ENCODE data around the gene CEBPB.

The CEBPB gene

DNA sequence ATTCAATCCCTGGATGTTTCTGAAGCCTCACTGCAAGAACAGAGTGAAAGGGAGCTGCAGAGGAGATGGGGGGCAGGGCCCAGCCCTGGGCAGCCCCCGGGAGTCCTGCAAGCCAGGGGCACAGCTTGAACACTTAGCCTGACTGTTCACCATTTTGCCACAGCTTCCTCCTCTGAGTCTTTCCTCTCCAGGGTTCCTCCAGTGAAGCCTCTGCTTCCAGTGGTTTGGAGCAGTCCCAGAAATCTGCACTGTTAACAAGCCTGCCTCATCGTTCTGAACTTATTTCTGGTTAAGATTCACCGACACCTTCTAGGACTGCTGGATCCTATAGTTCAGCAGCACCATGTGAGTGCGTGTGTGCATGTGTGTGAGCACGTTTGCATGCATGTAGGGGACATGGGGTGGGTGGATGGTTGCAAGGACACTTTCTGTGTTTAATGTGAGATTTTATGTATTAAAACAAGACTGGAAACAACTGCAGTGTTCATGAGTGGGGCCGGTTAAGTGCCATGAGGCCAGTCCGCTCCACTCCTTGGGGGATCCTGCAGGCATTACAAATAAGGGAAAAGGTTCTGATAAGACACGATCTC is 24.6 kb downstream of the CEBPB start:
- DNase-seq = no peak

DNA sequence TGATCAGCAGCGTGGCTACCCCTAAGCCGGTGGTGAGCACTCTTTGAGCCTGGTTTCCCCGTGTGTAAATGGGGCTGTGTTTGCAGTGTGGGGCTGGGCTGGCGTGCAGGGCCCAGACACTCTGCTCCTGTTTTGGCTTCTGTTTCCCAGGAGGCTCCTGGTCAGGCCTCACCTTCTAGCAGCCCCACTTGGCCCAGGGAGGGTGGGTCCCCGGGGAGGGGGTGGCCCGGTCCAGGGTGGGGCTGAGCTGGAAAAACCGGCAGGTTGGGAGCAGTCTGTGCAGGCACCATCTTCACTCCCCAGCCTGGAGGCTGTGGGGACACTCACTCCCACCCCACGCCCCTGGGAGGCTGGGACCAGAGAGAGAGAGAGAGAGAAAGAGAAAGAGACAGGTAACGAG is 25.3 kb downstream of the CEBPB start:
- DNase-seq = no peak

DNA sequence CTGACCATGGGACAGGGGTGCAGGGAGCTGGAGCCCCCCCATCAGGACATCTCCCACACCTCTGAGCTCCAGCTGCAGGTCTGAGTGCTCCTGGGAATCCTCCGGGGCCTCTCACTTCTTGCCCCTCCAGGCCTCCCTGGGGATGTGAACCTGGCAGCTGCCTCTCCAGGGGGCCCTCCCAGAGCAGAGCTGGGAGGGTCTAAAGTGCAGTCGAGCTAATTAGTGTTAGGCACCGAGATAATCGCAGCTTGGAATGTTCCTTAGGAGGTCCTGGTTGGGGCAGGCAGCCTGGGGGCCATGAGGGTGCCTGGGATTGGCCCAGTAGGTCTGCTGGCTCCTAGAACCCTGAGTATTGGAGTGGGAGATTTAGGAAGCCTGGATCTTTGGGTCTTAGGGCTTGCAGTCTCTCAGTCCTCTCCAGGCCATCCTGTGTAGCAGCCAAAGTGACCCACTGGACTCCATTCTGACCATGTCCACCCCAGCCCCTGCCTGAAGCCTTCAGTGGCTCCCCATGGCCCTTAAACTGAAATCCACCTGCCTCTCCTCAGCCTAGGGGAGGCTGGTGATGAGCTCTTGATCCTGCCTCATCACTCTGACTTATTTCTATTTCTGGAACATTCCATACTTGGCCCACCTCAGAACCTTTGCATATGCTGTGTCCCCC is 26.0 kb downstream of the CEBPB start:
- DNase-seq = no peak

DNA sequence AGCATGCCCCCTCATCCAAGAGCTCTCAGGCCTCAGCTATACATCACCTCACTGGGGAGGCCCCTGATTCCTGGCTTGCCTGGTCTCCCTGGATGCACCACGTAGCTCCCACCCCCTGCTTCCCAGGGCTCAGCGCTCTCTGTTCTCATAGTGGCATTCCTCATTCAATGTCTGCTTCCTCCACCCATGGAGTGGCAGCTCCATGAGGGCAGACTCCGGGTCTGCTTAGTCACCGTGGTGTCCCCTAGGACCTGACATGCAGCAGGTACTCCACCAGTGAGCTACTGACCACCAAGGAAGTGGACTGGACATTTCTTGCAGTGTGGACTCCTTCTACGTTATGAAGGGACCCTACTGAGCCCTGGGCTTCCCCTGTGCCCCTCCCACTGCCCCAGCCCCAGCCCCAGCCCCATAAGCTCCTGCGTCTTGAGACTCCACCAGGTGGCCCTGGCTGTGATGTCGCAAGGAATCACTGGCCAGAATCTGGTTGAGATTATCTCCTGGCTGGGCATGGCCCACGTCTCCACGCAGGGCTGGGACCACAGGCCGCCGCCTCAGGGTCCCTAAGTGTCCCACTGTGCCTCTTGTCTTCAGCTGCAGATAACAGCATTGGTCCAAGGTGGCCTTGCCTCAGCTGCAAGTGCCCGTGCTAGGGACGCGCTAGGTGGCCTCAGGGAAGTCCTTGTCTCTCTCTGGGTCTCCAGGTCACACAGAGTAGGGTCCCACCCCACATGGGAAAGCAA is 26.7 kb downstream of the CEBPB start:
- DNase-seq = no peak

DNA sequence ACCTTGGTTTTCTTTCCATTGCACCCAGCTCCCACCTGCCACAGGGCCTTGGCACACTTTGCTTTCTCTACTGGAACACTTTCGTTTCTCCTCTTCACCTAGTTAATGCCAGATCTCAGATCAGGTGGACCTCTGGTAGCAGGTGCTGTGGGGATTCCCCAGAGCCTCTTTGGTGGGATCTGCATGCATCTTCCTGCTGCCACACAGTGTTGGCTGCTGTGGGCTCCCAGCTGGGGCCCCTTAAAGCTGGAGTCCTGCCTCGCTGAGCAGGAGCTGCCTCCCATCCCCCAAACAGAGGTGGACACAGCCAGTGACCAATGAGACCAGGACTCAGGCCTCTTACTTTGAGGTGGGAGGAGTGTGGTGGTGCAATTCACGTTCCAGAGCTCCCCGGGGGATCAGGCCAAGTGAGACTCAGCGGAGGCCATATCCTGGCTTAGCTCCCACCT is 28.4 kb downstream of the CEBPB start:
- no peak for DNase-seq

DNA sequence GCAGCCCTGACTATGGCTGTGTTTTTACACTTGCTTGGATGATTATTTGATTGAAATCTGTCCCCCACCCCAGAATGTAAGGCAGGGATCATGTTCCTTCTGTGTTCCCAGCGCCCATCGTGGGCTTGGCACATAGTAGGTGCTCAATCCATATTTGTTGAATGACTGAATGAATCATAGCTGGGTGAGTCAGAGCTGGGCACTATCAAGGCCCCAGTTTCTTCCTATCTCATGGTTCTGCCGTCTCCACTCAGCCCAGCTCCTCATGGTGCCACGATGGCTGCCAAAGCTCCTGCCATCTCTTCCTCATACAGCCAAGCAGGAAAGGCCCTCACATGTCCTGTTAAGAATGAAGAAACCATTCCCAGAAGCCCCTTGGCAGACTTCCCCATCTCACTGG is 29.0 kb downstream of the CEBPB start:
- no peak for DNase-seq

DNA sequence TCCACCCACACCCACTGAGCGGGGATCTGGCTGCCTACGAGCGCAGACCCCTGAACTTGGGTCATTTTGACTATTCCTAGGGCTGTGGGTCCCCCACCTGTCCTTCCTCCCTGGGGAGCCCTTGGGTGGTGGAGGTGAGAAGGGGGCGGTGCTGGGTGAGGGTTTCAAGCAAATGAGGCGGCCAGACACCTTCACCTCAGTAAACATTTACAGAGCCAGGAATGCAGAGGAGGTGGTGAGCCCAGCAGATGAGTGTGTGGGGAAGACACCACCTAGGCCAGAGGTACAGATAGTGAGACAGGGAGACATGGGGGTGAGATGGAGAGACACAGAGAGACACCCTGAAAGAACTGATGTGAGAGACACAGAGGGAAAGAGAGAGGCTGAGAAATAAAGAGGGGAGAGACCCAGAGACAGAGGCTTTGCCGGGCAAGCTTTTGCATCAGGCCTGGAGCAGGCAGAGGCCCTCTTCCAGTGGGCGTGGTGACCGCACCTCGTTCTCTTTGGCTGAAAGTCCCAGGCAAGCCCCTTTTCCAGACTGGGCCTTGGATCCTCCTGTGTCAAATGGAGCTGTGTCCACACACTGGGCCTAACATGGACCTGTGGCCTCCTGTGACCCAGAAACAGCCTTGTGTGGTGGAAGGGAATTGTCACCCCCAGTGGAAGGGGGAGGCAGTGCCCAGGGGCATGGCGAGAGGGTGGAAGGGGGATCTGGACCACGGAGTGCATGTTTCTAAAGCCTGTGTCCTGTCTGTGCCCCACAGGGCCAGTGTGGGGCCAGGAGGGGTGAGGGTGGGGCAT is 29.7 kb downstream of the CEBPB start:
- DNase-seq = no peak

DNA sequence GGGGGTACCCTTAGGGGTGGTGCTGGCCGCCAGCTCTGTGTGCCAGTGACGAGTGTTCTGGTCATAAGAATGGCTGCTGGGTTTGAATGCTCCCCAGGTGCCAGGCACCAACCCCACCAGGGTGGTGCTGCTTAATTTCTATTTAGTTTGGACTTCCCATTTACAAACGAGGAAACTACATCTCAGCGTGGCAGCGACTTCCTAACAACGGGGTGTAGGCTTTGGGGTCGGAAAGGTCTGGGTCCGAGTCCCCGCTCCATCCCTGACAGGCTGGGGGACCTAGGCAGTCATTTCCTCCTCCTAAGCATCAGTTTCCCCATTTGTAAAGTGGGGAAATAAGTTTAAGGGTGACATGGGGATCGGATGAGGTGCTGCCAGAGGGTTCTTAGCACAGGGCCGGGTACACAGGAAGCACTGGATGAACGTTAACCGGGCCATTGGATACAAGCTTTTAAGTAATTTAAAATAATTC is 30.3 kb downstream of the CEBPB start:
- DNase-seq = no peak

DNA sequence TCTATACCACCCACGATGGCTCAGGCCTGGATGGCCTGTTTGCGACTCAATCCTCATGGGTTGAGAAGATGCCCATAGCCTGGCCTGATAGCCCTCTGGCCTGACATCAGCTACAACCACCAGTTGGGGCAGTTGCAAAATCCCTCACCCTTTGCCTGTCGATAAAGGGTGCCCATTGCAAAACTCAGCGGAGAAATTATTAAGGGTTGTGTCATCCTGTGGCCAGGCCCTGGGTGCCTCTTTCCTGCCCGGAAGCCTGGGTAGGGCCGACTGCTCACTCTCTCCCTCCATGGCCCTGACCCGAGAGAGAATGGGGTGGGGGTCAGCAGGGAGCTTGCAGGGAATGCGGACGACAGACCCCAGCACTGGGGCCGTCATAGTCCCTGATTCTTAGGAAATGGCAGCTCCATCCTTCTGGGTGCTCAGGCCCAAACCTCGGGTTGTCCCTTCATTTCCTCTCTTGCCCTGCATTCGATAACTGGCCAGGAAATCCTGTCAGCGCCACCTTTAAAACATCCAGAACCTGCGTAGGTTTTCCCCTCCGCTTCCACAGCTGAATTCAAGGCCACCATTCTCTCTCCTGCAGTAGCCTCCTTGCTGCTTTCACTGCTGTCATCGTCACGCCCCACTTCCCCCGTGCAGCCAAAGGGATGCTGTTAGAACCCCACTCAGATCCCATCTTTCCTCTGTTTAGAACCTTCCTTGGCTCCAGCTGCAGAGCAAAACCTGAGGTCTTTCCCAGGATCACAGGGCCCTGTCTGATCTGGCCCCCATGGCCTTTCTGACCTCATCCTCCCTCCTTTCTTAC is 31.1 kb downstream of the CEBPB start:
- DNase-seq = peak; percentile 1

DNA sequence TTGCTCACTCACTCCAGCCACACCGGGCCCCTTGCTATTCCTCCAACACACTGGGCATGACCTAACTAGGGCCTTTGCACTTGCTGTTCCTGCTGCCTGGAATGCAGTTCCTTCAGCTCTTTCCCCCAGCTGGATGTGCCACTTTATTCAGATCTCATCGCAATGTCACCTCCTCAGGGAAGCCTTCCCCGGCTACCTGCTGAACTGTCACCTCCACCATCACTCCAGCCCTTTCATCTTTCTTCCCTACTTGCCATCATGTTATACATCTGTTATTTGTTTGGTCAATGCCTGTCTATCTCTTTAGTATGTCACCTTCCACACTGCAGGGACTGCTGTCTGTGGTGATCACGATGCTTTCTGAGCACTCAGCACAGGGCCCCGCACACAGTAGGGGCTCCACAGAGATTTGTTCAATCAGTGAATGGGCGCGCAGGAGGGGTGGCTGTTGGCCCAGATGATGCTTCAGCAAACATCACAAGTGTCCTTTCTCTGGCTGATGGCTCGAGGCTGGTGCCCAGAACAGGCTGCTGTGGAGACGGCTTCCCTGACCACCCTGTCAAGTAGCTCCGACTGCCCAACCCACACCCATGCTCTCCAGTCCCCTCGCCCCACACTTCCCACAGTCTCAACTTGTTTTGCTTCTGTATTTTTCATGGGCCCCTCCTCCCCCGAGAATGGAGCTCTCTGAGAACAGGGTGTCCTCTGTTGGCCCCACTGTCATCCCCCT is 31.8 kb downstream of the CEBPB start:
- DNase-seq = no peak

DNA sequence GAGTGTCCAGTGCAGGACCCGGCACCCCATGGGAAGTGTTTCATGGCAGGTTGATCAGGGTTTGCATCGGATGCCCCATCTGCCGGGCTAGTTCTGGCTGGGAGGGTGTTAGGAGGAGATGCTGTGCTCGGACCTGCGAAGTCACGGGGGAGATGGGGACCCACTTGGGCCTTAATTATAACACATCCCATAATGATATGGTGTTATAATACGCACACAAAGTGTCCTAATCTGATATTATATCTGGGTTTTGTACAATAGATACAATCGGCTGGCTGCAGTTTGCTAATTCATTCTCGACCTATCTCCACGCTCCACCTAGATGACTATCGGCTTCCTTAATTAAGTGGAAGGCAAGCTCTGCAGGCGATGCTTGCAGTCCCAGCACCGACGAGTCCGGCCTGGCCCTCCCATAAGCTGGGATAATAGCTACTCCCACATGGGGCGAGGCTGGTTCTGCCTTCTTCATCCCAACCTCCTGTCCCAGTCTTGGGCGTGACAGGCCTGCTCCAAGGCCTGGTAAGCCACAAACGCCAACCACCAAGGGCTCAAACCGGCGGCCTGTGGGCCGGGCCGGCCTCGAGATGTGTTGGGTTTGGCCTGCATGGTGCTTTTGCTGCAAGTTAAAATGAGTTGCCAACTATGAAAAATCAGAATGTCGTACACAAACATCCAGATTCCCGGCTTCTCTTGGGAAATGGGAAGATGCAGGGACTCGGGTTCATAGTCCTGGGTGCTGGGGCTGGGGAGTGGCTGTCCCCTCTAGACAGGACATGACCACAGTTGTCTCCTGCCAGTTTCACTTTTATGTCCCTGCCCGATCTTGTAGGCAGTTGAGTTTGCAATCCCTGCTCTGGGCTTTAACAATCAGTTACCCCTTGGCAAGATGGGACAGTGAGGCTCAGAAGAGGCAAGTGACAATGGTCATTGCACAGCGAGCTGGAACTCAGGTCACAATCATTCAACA is 32.7 kb downstream of the CEBPB start:
- DNase-seq = no peak

DNA sequence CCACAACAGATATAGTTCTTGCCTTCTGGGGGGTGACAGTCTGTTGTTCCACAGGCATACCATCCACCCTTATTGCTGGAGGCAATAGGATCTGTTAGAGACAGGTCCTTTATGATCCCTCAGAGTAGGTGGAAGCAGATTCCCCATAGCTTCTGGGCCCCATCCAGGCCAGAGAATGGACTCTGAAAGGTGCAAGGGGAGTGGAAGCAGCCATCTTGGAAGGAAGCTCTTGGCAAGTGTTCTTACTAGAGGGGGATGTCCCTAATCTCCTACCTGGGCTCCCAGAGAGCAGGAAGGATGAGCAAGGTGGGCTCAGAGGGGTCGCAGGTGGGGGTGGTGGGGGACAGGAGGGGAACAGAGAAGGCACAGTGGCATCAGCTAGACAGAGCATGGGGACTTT is 33.4 kb downstream of the CEBPB start:
- DNase-seq = no peak

DNA sequence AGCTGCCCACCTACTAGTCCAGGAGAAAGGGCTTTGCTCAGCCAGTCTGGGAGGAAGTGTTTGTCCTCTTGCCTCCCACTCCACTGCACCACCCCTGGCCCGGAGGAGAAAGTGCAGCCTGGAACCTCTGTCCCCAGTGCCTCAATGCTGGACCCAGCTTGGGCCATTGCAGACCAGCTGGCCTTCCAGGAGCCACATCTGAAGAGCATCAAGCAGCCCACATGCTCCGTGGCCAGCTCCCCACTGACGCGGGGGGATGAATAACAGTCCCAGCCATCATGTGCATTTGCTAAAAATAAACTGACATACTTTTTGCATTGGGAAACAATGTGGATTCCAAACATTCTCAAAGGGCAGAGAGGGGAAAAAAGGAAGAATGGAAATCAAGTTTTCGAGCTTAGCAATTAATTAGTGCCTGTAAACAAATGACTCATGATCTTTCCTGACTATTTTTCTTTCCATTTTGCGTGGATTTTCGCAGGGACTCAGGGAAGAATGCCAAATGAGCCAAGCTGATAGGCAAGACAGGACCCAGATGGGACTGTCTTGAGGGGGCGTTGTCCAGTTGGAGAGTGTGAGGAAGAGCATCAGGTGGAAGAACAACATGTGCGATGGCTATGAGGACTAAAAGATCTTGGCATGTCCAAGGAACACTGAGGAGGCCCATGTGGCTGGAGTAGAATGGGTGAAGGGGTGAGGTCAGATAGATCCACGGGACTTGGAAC is 34.1 kb downstream of the CEBPB start:
- no peak for DNase-seq

DNA sequence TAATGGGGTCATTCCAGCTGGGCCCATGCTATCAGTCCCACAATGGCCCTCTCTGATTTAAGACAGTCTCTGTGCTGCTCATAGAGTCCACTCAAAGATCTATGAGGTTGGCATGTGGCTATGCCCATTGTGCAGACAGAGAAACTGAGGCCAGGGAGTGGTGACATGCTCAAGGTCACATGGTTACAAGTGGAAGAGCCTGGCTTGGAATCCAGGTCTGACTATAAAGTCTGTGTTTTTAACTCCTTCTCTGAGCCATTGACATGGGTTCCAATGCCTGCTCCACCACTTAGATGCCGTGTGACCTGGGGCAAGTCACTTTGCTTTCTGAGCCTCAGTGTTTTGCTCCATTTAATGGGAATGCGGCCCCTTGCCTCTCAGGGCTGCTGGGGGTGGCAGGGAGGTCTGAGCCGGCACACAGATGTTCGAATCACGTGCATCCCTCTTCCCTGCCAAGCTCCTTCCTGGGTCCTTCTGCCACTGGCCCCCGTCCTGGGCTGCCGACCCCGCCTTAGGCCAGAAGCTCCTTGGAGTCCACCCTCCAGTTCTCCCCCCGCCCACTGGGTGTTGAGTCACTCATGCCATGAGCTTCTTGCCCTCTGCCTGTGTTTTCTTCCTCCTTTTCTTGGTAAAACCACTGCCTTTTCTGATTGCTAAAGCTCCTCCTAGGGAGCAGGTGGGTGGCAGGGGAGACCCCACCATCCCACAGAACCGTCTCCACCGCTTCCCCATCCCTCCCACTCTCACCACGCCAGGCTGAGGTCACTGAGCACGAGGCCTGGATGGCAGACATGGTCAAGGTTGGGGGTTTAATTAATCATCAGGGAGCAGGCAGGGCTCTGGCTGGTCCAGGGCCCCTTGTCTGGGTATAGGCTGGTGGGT is 35.7 kb downstream of the CEBPB start:
- no peak for DNase-seq

DNA sequence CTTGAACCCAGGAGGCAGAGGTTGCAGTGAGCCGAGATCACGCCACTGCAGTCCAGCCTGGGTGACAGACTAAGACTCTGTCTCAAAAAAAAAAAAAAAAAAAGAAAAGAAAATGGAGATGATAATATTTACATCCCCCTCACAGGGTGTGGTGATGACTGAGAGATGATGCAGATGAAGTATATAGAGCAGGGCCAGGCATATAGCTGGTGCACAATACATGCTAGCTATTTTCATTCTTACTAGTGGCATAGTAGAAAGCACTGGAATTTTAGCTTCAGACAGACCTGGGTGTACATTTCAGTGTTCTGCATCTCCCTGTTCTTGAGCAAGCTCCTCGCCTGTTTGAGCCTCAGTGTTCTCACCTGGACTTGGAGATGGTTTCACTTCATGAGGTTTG is 36.9 kb downstream of the CEBPB start:
- no peak for DNase-seq

DNA sequence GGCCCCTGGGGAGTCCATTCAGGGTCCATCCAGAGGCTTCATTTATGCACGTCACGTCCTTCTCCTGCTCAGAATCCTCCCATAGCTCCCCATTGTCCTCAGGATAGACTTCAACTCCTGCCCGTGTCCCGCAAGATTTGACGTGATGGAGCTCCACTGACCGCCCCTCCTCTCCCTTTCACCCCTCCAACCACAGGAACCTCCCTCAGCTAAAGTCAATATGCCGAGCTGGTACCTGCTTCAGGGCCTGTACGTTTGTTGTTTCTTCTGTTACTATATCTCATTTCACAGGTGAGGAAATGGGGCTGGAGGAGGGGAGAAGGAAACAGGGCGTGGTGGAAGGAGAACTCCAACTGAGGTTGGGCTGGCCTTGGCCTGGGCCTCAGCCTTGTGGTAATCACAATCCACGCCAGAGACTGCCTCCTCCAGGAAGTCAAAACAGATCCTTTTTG is 38.6 kb downstream of the CEBPB start:
- DNase-seq = no peak

DNA sequence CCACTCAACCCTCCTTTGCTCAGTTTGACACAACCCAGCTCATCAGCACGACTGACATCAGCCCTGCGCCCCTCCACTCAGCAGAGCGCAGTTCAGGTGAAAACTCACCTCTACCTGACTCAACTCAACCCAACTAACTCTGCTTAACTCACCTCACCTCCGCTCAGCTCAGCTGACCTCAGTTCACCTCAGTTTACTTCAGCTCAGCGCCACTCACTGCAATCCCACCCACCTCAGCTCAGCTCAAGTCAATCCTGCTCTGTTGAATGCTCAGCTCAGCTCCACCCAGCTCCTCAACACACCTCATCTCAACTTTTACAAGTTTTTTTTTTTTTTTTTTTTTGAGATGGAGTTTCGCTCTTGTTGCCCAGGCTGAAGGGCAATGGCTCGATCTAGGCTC is 39.6 kb downstream of the CEBPB start:
- DNase-seq = no peak

DNA sequence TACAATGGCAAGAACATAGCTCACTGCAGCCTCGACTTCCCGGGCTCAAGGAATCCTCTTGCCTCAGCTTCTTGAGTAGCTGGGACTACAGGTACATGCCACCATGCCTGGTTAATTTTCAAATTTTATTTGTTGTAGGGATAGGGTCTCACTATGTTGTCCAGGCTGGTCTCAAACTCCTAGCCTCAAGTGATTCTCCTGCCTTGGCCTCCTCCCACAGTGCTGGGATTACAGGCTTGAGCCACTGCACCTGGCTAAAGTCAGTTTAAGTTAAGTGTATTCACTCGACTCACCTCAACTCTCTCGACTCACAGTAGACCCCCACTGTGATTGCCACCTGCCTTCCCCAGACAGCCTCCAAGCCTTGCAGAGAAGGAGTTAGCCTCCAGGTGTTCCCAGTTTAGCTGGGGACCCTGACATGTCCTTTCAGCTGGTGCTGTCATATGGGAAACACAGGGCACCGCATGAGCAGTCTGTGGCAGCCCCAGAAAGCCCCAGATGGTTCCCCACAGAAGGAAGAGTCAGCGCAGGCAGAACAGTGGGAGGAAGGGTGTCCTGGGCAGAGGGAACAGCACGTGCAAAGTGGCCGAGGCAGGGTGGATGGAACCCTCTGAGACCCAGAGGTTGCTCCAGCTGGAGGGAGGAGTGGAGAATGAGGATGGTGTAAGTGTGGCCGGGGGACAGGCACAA is 40.4 kb downstream of the CEBPB start:
- DNase-seq = no peak
